Glutamatergic neuron (in vitro differentiated cells): Measurements from ENCODE around the gene KRT6B. TPM values are rescaled to one million over a fixed set of nuclear protein-coding genes. Genes with fewer than 3 reads are reported as not detected.

Source experiments
- DNase-seq: peaks from one replicate; pipeline ENCODE4 v3.0.0; 2022
- H3K27ac Mint-ChIP-seq: one replicate; pipeline ENCODE4 v1.8.0; 2020; ENCODE audit warnings: mild to moderate bottlenecking, mixed read lengths, inconsistent platforms; ENCODE audit not compliant: unreplicated experiment
- H3K27me3 Mint-ChIP-seq: one replicate; pipeline ENCODE4 v1.8.0; 2020; ENCODE audit warnings: mild to moderate bottlenecking, moderate library complexity, mixed read lengths, inconsistent platforms; ENCODE audit not compliant: unreplicated experiment
- H3K36me3 Mint-ChIP-seq: one replicate; pipeline ENCODE4 v1.8.0; 2020; ENCODE audit warnings: mild to moderate bottlenecking, mixed read lengths, inconsistent platforms; ENCODE audit not compliant: unreplicated experiment
- H3K4me1 Mint-ChIP-seq: one replicate; pipeline ENCODE4 v1.8.0; 2020; ENCODE audit warnings: mild to moderate bottlenecking, low read depth, mixed read lengths, inconsistent platforms; ENCODE audit not compliant: unreplicated experiment
- H3K4me3 Mint-ChIP-seq: one replicate; pipeline ENCODE4 v1.8.0; 2020; ENCODE audit warnings: mild to moderate bottlenecking, mixed read lengths, inconsistent platforms; ENCODE audit not compliant: unreplicated experiment
- H3K9me3 Mint-ChIP-seq: one replicate; pipeline ENCODE4 v1.8.0; 2020; ENCODE audit warnings: mild to moderate bottlenecking, moderate library complexity, mixed read lengths, inconsistent platforms; ENCODE audit not compliant: unreplicated experiment
- total RNA-seq: library from RNA; stranded (reverse); fragmentation: NEBNext Ultra II Directional; extraction: Animal tissue kit (Norgen Biotek cat#: 25700); gene quantifications from one replicate; pipeline ENCODE4 v1.2.1, GENCODE V29; 2021; ENCODE audit not compliant: unreplicated experiment
- TF ChIP-seq, protein P1 (sequence below): fragments of 200-600 bp; sonication (generic); IDR thresholded peaks from one replicate; pipeline ENCODE4 v1.5.0; 2021; ENCODE audit not compliant: partially characterized antibody, unreplicated experiment

Gene KRT6B
- total RNA-seq, 1 donor from 2014 or later = not detected

DNA sequence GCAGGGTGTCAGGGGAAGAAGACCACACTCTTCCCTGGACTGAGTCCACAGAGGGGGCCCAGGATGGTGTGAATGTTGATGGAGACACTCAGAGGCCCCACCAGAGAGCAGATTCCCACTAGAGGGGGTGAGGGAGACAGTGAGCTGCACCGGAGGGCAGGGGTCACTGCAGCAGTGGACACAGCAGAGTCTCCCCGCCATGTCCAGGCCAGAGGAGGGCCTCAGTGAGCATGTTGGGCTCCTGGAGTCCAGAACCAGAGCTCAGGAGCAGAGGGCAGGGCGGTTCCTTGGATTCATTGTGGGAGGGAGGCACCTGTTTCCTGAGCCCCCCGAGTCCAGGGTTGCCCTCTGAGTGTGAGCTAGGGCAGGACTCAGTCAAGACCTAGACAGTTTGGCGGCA lies 44.0 kb downstream of the KRT6B start:
- no peak overlapping the region for H3K27ac Mint-ChIP-seq
- TF ChIP-seq, protein P1, sequence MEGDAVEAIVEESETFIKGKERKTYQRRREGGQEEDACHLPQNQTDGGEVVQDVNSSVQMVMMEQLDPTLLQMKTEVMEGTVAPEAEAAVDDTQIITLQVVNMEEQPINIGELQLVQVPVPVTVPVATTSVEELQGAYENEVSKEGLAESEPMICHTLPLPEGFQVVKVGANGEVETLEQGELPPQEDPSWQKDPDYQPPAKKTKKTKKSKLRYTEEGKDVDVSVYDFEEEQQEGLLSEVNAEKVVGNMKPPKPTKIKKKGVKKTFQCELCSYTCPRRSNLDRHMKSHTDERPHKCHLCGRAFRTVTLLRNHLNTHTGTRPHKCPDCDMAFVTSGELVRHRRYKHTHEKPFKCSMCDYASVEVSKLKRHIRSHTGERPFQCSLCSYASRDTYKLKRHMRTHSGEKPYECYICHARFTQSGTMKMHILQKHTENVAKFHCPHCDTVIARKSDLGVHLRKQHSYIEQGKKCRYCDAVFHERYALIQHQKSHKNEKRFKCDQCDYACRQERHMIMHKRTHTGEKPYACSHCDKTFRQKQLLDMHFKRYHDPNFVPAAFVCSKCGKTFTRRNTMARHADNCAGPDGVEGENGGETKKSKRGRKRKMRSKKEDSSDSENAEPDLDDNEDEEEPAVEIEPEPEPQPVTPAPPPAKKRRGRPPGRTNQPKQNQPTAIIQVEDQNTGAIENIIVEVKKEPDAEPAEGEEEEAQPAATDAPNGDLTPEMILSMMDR = no peak
- peaks cover 13% of the 10 kb centered on the region for H3K9me3 Mint-ChIP-seq

DNA sequence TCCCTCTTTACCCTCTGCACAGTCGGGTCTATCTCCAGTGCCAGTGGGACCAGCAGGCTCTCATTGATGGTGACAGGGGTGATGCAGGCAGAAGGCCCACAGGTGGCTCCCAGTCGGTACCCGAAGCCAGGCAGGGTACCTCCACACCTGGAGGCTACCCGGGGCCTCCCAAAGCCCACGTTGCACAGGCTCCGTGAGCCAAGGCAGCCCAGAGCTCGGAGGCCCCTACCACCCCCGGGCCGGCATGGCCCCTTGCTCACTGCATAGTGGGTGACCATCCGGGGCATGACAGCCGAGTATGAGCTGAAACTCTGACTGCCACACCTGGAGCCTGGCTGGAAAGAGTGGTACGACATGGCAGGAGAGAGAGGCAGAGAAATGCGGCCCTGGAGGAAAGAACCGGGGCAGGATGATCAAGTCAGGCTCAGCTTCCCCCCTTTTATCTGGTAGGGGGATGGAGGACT lies 46.0 kb downstream of the KRT6B start, which contains the start of gene KRT82:
Gene KRT82 (minus strand): TSS at position 414 of the 464 bp plus-strand sequence. CDS start 58 bp downstream, at position 356.
- no peak for DNase-seq
- Mint-ChIP-seq H3K9me3 (peaks cover 14% of the 10 kb centered on the region), H3K27me3 (peaks cover 9% of the 10 kb centered on the region), H3K4me1 (peaks cover 5% of the 10 kb centered on the region), H3K36me3 (peaks cover 3% of the 10 kb centered on the region), H3K4me3 (no peak within 1 kb of the TSS), H3K27ac (no peak within 1 kb of the TSS)
- TF ChIP-seq, protein P1 = no peak

More for the DNA sequence above, 44.0 kb downstream of the KRT6B start:
- Mint-ChIP-seq H3K27me3 (peaks cover 18% of the 10 kb centered on the region), H3K4me3 (no peak overlapping the region), H3K4me1 (peaks cover 3% of the 10 kb centered on the region), H3K36me3 (peaks cover 8% of the 10 kb centered on the region)
- DNase-seq = no peak

DNA sequence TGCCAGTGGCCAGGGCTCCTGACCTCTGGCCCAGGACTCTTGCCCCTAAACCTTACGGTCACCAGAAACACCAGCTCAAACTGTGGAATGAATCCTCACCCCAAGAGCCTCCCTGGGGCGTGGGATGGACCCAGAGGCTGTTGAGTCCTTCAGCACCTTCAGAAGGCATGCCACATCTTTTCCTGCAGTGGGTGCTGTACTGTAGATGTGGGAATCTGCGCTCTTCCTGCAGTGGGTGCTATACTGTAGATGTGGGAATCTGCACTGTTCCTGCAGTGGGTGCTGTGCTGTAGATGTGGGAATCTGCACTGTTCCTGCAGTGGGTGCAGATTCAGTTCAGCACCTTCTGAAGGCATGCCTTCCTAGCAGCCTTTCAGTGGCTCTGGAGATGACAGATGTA lies 47.0 kb downstream of the KRT6B start:
- H3K9me3 Mint-ChIP-seq = peaks cover 13% of the 10 kb centered on the region
- TF ChIP-seq, protein P1 = no peak
- H3K36me3 Mint-ChIP-seq = peaks cover 3% of the 10 kb centered on the region
- H3K27ac Mint-ChIP-seq = no peak overlapping the region
- peaks cover 5% of the 10 kb centered on the region for H3K4me1 Mint-ChIP-seq
- no peak for DNase-seq
- peaks cover 6% of the 10 kb centered on the region for H3K27me3 Mint-ChIP-seq
- H3K4me3 Mint-ChIP-seq = no peak overlapping the region

DNA sequence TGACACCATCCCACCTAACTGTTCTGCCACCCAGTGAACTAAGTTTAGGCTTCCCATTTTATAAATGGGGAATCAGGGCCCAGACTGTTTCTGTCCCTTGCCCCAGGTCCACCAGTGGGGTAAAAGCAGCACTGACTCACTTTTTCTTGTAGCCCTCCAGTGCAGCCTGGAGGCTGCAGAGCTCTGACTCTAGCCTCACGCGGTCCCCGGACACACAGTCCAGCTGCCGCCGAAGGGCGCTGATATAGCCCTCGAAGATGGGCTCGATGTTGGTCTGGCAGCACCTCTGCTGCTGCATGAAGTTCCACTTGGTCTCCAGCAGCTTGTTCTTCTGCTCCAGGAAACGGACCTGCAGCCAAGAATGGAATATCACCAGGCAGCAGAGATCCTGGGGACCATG lies 48.4 kb downstream of the KRT6B start:
- peaks cover 3% of the 10 kb centered on the region for H3K36me3 Mint-ChIP-seq
- H3K27ac Mint-ChIP-seq = no peak overlapping the region
- TF ChIP-seq, protein P1 = no peak
- DNase-seq = no peak
- H3K27me3 Mint-ChIP-seq = peaks cover 4% of the 10 kb centered on the region
- H3K9me3 Mint-ChIP-seq = peaks cover 11% of the 10 kb centered on the region
- no peak overlapping the region for H3K4me3 Mint-ChIP-seq
- peaks cover 5% of the 10 kb centered on the region for H3K4me1 Mint-ChIP-seq

DNA sequence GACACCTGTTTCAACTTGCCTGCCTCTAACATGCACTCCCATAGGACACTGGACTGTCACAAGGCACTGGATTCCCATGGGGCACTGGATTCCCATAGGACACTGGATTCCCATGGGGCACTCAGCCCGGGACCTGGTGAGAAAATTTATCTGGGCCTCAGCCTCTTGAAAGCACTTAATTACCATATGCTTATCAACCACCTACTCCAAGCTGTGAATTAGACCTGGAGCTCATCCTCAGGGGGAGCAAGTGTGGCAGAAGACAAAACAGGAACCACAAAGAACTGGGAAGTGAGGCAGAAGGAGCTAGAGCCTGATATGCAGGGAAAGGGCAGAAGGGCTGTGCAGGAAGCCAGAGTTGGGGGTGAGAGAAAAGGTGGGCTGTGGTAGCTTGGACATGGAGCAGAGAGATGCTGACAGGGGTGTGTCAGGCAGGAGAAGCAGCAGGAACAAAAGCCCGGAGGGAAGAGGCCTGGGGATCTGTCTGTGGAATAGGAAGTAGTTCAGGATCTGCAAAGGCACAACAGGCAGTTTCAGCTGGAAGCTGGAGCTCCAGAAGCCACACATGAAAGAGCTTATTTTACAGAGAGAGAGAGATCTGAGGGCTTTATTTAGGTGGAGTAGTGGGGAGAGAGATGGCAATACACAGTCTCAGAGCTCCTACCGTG lies 48.9 kb downstream of the KRT6B start:
- TF ChIP-seq, protein P1 = no peak
- DNase-seq = no peak
- Mint-ChIP-seq H3K9me3 (peaks cover 6% of the 10 kb centered on the region), H3K36me3 (no peaks in the 10 kb centered on the region), H3K4me3 (no peak overlapping the region), H3K27me3 (peaks cover 2% of the 10 kb centered on the region), H3K27ac (no peak overlapping the region), H3K4me1 (peaks cover 5% of the 10 kb centered on the region)
